MM.1S (cell line): ENCODE results near the gene GPATCH8.

Experiments used
- CTCF ChIP-seq: fragments of 300-600 bp; sonication (generic); IDR thresholded peaks from 2 replicates; pipeline ENCODE4 v1.5.1; 2016; ENCODE audit warnings: antibody characterized with exemption, low read length, mixed read lengths
- EZH2phosphoT487 ChIP-seq: fragments of 300-600 bp; sonication (generic); IDR thresholded peaks from 2 replicates; pipeline ENCODE4 v1.6.1; 2018; ENCODE audit warnings: antibody characterized with exemption, low read length

- TF ChIP-seq CTCF (no peak), EZH2phosphoT487 (no peak)
Measured at GRCh38 chr17:44527102-44527501, 23.9 kb upstream of the GPATCH8 start.
